HG03175 (cell line): Measurements from ENCODE around the gene DIP2C.

Source experiments
- ATAC-seq: cut with Tn5 transposase; IDR thresholded peaks from one replicate; pipeline ENCODE4 v1.9.1; 2021; ENCODE audit warnings: mild to moderate bottlenecking, moderate library complexity; ENCODE audit not compliant: unreplicated experiment

DIP2C gene

DNA sequence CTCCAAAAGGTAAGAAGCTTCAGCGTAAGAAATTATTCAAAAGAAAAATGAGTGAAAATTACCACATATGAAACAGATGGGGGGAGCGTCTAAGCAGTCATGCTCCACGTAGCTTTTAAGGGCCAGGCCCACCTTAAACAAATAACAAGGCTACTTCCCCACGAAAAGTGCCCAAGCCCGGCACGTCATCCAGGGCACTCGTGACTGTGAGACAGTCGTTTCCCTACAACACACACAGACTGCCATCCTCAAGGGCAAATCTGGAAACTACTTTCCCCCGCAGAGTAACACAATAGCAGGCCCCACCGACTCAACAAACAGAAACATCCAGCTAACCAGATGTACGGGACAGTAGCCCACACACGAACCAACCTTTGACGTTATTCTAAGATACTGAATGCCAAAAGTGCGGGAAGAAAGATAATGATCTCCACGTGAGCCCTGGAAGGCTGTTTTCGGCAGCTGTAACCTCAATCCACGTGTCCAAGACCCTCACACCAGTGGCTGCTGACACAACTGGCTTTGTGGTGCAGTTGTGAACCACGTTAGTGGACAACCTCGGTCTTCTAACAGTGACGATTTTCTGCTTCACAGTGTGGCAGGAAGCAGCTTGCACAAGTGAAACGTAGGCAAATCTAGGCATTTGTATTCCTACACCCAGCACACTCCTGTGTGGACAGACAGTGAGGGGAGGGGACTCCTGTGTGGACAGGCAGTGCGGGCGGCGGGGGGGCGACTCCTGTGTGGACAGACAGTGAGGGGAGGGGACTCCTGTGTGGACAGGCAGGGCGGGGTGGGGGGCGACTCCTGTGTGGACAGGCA, 302.5 kb downstream of the DIP2C start:
- ATAC-seq: no peak

DNA sequence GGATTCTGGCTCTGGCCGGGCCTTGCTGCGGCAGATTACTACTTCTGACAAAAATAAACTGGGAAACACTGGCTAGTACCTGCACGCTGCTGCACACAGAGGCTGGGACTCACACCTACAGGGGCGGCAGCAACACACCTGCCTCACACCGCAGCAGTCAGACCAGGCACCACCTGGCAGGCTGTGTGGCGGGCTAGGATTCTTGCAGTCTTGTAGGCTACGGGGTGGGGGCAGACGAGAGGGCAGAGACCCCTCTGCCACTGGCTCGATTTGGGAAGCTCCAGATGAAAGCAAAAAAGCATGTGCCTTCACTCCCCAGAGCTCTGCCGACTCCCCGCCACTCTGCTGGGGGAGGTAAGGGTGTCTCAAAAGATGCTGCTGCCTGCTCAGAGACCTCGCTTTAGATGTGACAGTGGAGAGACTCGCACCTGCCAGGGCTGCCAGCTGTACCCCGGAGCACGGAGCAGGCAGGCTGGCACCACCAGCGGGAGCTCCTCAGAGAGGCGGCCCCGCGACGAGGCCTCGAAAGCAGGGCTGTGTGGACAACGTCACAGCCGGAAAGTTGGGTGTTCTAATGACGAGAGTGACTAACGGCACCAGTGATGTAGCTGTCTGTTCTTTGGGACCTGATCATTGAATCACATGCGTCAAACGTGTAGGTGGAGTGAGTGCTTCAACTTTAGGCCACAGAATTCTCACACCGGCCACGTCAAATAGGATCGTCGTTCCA, 303.7 kb downstream of the DIP2C start:
- no peak for ATAC-seq

DNA sequence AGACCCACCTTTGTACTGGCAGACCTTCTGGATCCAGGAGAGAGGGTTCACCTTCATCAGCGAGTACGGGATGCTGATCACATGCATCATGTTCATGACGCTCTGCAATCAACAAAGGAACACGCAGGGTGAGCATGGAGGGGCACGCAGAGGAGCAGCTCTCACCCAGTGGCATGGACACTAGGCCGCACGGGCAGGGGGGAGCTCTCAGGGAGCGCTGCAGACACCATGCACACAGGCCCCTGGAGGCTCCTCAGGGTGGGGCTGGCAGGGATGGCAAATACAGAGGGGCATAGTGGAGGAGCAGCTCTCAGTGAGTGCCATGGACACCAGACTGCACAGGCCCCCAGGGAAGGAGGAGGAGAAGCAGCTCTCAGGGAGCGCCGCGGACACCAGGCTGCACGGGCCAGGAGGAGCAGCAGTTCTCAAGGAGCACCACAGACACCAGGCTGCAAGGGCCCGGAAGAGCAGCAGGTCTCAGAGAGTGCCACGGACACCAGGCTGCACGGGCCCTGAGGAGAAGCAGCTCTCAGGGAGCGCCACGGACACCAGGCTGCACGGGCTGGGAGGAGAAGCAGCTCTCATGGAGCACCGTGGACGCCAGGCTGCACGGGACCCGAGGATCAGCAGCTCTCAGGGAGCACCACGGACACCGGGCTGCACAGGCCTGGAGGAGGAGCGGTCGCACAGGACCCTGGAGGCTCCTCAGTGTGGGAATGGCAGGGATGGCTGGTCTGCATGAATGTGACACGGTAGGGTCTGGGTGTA, 304.7 kb downstream of the DIP2C start:
- no peak for ATAC-seq

DNA sequence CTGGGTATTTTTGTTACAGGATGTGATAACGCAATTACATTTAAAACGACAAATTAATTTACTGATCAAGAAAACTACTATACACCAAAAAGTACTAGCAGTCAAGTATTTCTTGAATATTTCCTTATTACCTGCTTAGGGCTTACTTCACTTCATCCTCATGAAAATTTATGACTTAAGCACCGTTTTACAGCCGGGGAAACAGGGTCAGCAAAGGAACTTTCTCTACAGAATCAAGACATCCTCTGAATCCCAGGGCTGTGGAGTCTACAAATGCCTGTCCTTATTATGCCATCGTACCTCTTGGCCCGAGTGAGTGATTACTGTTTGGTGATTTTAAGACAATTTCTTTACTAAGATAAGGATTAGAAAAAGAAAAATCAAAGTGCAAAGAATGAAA, 305.9 kb downstream of the DIP2C start:
- no peak for ATAC-seq

DNA sequence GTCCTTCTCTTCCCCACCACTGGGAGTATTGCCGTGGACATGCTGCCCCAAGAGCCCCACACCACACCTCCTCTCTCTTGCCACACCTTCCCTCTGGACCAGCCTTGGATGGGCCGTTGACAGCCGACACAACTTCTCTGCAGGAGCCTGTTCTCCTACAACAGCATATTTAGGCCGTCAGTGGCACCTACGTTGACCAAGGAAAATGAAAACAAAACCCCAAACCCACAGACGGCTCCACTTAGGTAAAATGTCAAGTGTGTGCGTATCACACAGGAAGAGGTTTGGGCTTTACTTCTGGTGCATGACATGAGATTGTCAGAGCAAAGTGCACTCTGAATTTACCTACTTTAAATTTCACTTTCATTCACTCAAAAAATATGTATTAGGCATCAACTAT, 307.7 kb downstream of the DIP2C start:
- ATAC-seq: no peak

DNA sequence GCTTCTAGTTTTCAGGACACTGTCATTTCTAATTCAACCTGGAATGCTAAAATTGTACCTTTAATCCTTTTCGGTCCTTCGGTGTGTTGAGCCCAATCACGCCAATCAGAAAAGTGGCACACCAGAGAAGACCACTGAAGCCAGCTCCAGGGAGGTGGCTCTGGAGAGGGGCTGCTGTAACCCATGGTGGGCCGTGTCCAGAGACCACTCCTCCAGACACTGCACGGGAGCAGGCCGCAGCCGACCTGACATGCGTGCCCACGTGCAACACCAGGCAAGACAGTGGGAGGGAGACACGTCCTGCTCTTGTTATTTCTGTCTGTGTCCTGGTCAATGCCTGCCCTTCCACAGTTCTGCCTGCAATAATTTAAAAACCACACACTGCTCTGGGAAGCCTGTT, 308.1 kb downstream of the DIP2C start:
- ATAC-seq: no peak

DNA sequence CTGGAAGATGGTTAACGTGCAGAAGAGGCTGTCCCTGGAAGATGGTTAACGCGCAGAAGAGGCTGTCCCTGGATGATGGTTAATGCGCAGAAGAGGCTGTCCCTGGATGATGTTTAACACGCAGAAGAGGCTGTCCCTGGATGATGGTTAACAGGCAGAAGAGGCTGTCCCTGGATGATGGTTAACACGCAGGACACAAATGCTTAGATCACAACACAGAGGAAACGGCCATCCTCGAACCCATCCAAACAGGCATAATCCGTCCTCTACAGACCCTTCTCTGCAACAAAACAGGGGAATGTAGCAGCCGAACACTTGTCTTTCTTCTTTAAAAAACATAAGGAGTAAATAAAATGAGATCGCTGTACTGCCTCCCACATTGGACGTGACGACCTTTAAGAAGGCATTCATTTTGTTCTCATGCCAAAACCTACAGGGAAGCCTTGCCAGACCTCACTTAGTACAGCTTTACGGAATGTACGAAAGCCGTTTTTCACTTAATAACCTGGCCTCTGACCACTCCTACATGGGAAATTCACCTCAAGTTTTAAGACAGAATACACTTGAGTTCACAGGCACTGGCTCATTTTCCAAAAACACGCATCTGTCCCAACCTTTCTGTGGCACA, 309.0 kb downstream of the DIP2C start:
- no peak for ATAC-seq

DNA sequence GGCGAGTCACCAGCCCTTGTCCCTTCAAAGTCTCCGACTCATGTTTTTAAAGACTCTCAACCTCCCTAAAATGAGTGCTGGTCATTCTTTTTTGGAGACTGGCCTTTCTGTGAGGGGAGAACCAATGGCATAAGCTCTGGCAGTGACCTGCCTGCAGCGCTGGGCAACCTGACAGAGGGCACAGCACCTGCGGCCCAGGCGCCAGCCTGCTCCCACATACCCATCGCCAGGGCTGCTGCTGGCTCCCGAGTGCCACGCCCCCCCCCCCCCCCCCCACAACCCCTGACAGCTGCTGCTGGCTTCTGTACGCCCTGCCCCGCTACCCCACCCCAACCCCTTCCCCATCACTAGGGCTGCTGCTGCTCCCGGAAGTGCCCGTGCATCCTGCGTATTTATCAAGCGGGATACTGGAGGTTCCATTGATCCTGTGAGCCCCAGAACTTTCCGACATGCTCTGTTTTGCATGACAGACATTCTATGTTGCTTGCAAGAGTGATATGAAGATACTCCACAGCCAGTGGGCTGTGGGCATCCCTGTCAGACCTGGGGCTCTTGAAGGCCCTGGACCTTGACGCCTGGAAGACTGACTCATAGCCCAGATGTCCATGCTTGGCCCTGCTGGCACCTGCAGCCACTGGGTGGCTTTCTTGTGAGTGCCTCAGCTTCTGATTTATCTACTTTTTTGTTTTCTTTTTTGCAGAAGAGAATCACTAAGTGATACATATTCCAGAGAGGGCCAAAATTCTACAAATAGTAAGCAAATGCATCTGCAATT, 310.4 kb downstream of the DIP2C start:
- ATAC-seq: no peak

DNA sequence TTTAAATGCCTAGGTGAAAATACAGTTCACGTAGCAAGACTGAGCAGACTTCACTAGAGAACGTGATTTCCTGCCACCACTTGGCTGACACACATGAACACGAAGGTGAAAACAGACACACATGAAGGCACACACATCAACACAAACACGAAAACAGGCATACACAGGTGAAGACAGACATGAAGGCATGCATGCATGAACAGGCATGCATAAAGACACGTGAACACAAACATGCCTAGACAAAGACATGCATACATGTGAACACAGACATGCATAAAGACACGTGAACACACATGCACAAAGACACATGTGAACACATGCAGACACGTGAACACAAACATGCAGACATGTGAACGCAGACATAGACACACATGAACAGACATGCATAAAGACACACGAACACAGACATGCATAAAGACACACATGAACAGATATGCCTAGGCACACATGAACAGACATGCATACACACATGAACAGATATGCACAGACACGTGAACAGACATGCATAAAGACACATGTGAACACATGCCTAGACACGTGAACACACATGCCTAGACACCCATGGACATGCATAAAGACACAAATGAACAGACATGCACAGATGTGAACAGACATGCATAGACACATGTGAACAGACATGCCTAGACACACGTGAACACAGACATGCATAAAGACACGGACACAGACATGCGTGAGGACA, 311.1 kb downstream of the DIP2C start:
- no peak for ATAC-seq

DNA sequence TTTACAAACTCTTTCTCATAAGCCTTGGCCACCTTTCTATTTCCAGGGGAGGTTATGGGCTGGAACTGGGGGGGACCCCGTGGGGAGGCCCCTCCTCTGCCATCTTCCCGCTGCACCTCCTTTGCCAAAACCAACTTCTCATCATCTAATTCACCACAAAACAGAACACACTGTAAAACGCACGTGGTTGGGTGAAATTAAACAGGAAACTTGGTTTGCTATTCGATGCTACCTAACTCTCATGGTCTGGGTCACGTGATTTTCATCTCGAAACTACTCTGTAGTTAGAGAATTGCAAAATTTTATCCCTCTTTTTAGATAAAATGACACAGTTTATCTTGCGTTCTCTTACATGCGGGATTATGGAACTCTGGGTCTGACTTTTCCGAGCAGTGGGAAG, 312.2 kb downstream of the DIP2C start:
- ATAC-seq: no peak

DNA sequence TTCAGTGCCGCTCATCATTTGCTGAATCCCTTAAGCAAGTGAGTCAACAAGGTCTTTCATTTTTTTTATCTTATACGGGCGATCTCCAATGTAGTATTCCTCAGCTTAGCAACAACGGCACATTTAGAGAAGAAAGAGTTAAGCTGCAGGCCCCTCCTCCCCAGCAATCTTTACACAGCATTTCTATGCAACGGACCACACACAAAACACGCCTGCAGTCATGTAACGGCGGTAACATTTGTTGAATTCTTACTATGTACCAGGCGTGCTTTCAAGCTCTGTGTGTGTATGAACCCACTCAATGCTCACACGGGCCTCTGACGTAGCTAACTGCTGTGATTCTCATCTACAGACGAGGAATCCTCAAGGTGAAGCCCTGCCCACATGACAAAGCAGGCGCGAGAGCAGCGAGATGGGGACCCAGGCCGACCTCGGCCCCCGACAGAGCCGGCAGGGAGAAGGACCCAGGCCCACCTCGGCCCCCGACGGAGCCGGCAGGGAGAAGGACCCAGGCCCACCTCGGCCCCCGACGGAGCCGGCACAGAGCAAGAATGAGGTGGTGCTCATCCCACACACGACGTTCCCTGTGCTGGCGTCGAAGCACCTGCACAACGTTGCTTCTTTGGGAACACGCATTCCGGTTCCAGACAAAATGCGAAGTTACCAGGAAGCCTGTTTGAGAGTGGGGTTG, 313.5 kb downstream of the DIP2C start:
- no peak for ATAC-seq

DNA sequence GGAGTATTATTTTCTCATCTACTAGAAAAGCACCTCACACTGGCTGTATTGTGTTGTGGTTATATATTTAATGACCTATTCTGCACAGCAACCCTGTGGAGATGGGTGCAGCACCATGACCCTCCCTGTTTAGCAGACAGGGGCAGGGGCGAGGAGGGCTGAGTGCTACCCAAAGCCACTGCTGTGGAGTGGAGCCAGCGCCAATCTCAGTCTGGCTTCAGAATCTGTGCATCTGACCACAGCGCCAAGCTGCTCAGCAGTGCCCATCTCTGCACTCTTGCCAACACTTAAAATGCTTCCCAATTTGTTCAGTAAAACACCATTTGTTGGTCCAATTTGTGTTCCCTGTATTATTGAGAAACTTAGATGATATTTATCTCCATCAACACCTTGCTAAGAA, 315.1 kb downstream of the DIP2C start:
- ATAC-seq: no peak

DNA sequence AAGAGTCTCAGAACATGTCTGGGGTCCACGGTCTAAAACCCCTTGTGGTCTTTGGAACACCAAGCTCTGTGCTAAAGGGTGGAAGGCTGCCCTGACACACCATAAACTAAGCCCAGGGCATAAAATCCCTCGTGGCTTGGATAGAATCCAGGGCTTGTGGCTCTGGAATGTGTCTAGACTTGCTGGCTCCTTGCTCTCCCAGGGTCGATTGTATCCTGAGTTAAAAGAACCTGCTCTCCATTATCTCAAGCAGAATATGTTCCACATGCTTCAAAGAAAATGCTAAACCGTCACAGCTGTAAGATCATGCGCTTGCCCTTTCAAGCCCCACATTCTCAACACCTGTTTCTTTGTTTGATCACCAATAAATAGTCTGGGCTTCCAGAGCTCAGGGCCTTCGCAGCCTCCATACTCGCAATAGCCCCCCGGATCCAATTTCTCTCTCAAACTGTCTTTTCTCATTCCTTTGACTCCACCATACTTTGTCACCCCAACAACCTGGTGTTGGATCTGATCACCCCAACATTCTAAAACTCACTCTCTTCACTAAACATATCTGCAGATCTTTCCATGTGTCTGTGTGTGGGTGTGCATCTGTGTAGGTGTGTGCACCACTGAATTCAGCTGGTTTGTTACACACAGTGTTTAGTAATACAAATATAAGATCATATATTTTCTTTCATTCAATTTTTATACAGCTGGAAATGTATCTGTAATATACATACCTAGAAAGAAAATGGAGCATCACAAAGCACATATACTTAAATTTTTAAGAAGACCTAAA, 315.8 kb downstream of the DIP2C start:
- ATAC-seq: no peak

DNA sequence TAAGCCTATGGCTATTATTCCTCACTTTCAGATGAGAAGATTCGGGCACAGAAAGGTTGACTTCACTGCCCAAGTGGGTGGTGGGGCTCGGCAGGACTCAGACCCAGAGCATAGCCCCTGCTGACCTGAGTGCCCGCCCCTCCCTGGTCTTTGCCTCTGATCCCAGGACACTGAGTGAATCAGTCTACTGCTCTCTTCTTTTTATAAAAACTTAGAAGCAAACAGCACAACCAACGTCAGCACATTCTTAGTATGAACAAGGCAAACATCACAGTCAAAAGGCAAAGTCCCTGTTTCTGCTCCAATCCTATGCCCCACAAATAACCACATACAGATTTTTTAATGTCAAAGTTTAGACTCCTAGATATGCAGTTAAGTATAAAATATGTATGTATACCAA, 316.5 kb downstream of the DIP2C start:
- ATAC-seq: no peak

DNA sequence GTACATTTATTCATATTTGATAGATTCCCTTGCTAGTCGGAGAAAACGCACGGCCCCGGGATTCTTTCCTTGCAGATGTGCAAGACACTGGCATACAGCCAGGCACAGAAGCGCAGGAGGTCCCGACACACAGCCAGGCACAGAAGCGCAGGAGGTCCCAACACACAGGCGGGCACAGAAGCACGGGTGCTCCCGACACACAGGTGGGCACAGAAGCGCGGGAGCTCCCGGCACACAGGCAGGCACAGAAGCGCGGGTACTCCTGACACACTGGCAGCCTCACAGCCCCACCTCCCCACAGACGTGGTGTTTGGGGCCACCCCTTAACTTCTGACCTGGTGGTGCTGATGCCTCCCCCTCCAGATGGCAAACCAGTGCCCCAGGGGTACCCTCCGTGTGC, 316.9 kb downstream of the DIP2C start:
- ATAC-seq: no peak

DNA sequence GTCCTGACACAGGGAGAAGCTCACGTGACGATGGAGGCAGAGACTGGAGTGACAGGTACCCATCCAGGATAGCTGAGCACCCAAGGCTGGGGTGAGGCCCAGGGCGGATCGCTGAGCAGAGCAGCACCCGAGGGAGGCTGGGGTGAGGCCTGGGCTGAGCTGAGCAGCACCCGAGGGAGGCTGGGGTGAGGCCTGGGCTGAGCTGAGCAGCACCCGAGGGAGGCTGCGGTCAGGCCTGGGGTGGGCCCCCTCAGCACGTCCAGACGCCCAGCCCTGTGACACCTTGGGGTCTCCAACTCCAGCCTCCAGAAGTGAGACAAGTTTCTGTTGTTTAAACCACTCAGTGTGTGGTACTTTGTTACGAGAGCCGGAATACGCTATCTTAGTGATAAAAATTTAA, 318.0 kb downstream of the DIP2C start:
- ATAC-seq: no peak

DNA sequence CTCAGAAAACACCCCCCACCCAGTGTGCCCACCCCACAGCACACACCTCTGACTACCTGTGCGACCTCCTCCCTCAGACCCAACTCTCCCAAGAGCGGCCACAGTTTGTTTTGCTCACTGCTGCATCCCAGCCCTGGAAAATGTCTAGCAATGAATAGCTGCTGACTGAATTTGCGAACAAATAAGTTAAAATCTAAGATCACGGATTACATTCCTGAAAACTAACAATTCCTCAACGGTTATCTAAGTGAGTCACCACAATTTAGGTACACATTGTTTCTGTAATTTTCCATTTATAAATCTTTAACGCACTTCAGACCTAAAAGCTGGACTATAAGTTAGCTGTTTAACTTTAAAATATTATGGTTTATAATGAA, 319.0 kb downstream of the DIP2C start:
- ATAC-seq: no peak

DNA sequence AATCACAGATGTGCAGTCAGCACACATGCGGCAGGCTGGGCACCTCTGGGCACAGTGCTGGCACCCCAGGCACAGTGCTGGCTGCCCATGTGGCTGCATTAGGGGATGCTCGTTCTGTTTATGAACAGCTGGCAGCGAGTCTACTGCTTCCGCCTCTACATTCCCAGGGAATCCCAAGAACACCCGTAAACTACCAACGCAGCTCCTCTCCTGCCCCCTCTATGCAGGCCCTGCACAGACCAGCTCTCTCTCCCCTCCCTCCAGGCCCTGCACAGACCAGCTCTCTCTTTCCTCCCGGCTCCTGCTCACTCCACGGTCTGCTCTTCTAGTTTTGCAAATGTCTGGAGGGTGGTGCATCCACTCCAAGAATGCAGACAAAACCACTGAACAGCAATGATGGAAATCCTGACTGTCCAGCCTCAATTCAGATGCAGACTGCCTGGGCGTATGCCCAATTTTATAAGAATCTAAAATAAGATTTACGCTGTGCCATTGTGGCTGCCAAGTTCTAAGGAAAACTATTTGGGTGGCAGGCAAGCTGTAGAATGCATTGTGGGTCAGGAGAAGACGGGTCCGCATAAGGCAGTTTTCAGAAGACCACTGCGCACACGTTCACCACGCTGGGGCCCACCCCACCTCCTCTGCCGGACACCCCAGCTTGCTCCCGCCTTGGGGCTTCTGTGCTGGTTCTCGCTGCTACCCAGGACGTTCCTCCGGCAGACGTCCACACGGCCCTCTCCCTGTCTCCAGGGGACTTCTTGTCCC, 319.6 kb downstream of the DIP2C start:
- ATAC-seq: no peak
